Epithelial cell of proximal tubule (primary cell): ENCODE results near the gene DLGAP3. TPM values are rescaled to one million over a fixed set of nuclear protein-coding genes. Genes with fewer than 3 reads are reported as not detected.

Experiments used
- DNase-seq: peaks from one replicate; pipeline ENCODE4 v3.0.0-alpha.2; 2011; ENCODE audit warnings: low read depth
- H3K4me3 ChIP-seq: 2 replicates; pipeline ENCODE4 v1.5.1; 2011; ENCODE audit warnings: low read depth, mild to moderate bottlenecking, low read length
- CTCF ChIP-seq: conservative IDR thresholded peaks from 2 replicates; pipeline ENCODE4 v1.5.1; 2012; ENCODE audit warnings: low read depth, mild to moderate bottlenecking, low read length
- total RNA-seq: library from RNA; depleted of rRNA; stranded (reverse); fragments of >200 nt; gene quantifications from 2 replicates; pipeline ENCODE4 v1.2.3, GENCODE V29; 2015

The DLGAP3 gene
- total RNA-seq, 1 donor from 2014 or later: 0.81 TPM

GRCh38 chr1:34926894-34927293 is 2.6 kb downstream of the DLGAP3 start:
- DNase-seq: no peak
- H3K4me3 ChIP-seq: no peak overlapping the region
- no peak for TF ChIP-seq CTCF

- TF ChIP-seq CTCF: no peak
- DNase-seq: no peak
- no peak overlapping the region for H3K4me3 ChIP-seq
Measured at GRCh38 chr1:34926156-34926555, 3.3 kb downstream of the DLGAP3 start.

GRCh38 chr1:34925730-34926129 is 3.7 kb downstream of the DLGAP3 start:
- TF ChIP-seq CTCF: no peak
- H3K4me3 ChIP-seq: no peak overlapping the region
- no peak for DNase-seq

- no peak for TF ChIP-seq CTCF
- H3K4me3 ChIP-seq: no peak overlapping the region
- no peak for DNase-seq
Measured at GRCh38 chr1:34924759-34925555, 4.5 kb downstream of the DLGAP3 start.

- no peak overlapping the region for H3K4me3 ChIP-seq
- no peak for TF ChIP-seq CTCF
- DNase-seq: no peak
Measured at GRCh38 chr1:34923490-34923889, 6.0 kb downstream of the DLGAP3 start.

- DNase-seq: no peak
- TF ChIP-seq CTCF: no peak
- no peak overlapping the region for H3K4me3 ChIP-seq
Measured at GRCh38 chr1:34918977-34919561, 10.4 kb downstream of the DLGAP3 start.
